GM19452 (cell line): ENCODE measurements around the gene NOX1.
A peak's percentile ranks its signal among the peaks of the same experiment; 100 is the strongest.
"Not testable (repeated sequence)": the region's sequence is repeated elsewhere in the genome, so short reads cannot be mapped to it uniquely, and the experiment has no call there.

ENCODE experiments used
- ATAC-seq: cut with Tn5 transposase; IDR thresholded peaks from one replicate; pipeline ENCODE4 v1.9.1; 2021; ENCODE audit not compliant: unreplicated experiment

The NOX1 gene

GRCh38 chrX:100819837-100820666 lies 54.1 kb downstream of the NOX1 start, which contains the start of gene CSTF2:
Gene CSTF2, plus strand, starts transcription at chrX:100820391. Its CDS starts 26 bp downstream, at chrX:100820417.
- peak; percentile 99 for ATAC-seq

GRCh38 chrX:100819534-100819836 lies 54.7 kb downstream of the NOX1 start:
- ATAC-seq: no peak

- no peak for ATAC-seq
Measured at GRCh38 chrX:100817340-100817739, 56.8 kb downstream of the NOX1 start.

GRCh38 chrX:100812216-100813158 lies 61.7 kb downstream of the NOX1 start:
- ATAC-seq: no peak

GRCh38 chrX:100808265-100808664 lies 65.9 kb downstream of the NOX1 start:
- not testable (repeated sequence) for ATAC-seq

GRCh38 chrX:100804780-100805179 lies 69.4 kb downstream of the NOX1 start:
- ATAC-seq: no peak

- ATAC-seq: no peak
Measured at GRCh38 chrX:100802843-100803242, 71.3 kb downstream of the NOX1 start.

- ATAC-seq: no peak
Measured at GRCh38 chrX:100798484-100799214, 75.5 kb downstream of the NOX1 start.

GRCh38 chrX:100797359-100797758 lies 76.8 kb downstream of the NOX1 start:
- no peak for ATAC-seq

GRCh38 chrX:100796371-100796770 lies 77.8 kb downstream of the NOX1 start:
- not testable (repeated sequence) for ATAC-seq
